ENCODE data around the gene DAPK1. TPM values are rescaled to one million over a fixed set of nuclear protein-coding genes. Genes with fewer than 3 reads are reported as not detected.

DAPK1 gene
- total and polyA plus RNA-seq, 8 donors: 78.2 to 242 (median 215) TPM

DNA sequence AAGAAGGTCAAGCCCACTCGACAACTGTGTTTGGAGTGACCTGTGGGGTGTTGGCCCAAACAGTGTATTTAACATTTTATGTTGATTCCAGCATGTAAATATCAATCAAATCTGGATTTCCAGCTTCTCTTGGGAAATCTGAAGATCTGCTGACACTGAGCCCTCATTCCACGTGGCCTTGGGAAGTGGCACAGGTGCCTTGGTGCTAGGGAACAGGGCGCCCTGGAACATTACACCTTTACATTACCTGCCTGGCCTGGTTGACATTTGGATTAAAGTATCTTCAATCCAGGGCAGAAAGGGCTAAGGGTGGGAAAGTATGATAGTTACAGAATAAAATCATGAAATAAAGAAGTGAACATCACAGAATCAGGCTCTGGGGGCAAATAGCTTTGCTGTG lies 143.4 kb downstream of the DAPK1 start:
- Histone ChIP-seq H3K27me3 (no peaks in the 10 kb centered on the region), H3K36me3 (peaks cover 0 to 26% of the 10 kb centered on the region in 2 donors), H3K4me3 (no peak overlapping the region), H3K9me3 (no peaks in the 10 kb centered on the region), H3K27ac (no peak overlapping the region), H3K4me1 (peaks cover 7 to 30% of the 10 kb centered on the region in 2 donors)
- TF ChIP-seq, protein P1, sequence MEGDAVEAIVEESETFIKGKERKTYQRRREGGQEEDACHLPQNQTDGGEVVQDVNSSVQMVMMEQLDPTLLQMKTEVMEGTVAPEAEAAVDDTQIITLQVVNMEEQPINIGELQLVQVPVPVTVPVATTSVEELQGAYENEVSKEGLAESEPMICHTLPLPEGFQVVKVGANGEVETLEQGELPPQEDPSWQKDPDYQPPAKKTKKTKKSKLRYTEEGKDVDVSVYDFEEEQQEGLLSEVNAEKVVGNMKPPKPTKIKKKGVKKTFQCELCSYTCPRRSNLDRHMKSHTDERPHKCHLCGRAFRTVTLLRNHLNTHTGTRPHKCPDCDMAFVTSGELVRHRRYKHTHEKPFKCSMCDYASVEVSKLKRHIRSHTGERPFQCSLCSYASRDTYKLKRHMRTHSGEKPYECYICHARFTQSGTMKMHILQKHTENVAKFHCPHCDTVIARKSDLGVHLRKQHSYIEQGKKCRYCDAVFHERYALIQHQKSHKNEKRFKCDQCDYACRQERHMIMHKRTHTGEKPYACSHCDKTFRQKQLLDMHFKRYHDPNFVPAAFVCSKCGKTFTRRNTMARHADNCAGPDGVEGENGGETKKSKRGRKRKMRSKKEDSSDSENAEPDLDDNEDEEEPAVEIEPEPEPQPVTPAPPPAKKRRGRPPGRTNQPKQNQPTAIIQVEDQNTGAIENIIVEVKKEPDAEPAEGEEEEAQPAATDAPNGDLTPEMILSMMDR (IDR thresholded peaks at IDR 0.05): no peak
- intact Hi-C loops (cut with DNase I): no loop called here
- DNase-seq (no peak), ATAC-seq (no peak)

DNA sequence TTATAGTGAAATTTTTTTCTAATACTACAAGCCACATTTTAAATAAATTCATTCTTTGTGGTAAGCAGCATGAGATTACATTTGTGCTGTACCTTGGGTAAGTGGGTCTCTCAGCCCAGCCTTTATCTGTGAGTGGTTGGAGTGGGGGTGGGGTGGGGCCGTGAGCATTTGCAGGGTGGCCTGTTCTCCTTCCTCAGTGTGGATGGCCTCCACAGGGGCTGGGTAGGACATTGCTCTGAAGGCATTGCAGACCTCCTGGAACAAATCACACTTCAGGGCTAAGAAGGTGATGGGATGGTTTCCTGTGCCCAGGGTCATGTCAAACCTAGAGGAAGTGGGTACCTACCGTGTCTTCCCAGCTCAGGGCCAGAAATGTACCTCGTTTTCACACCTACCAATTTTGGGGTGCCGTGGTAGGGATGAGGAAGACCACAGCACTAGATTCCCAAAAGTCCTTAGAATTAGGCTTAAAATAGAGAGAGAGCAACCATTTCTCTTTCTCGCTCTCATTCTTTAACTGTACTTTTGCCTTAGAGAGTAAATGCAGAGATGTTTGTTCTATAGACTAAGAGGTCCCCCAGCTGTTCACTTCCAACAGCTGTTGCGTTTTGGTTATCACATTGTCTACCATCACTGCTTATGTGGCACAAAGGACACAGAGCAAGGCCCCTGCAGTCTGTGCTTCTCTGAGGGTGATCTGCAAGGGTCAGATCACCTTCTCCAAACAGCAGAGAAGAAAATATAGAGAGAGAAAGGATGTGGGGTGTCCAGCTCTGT lies 144.9 kb downstream of the DAPK1 start:
- TF ChIP-seq, protein P1 (IDR thresholded peaks at IDR 0.05): no peak
- DNase-seq (peak in 2 of 4 donors; percentile 68 to 72), ATAC-seq (peak; percentile 42)
- Histone ChIP-seq H3K4me1 (peaks cover 7 to 30% of the 10 kb centered on the region in 2 donors), H3K36me3 (peaks cover 0 to 40% of the 10 kb centered on the region in 2 donors), H3K27me3 (no peaks in the 10 kb centered on the region), H3K9me3 (no peaks in the 10 kb centered on the region), H3K27ac (peak overlapping the region in 1 of 2 donors; percentile 13), H3K4me3 (no peak overlapping the region)
- intact Hi-C loops (cut with DNase I): no loop called here

DNA sequence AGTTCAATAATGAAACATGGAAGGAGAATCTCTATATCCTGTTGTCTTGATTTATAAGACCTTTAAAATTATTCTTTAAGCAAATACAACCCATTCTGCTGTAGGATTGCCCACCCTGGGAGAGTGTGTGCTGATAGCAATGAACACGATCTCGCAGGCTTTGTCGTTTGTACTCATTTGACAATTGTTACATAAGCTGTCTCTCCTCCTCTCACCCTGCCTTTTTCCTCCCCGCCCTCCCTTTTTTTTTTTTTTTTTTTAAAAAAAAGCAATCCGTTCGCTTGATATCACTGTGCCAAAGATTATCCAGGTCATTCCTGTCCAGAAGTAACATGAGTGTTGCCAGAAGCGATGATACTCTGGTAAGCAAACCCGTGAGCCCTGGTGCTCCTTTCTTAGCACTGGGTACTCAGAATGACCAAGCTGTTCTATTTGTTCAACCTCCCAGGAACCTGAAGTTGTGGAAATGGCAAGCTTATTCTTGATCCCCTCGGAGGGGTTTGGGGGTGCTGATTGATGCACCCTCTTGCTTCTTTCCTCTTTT lies 145.5 kb downstream of the DAPK1 start:
- intact Hi-C loops (cut with DNase I): no loop called here
- Histone ChIP-seq H3K4me1 (peaks cover 7 to 30% of the 10 kb centered on the region in 2 donors), H3K4me3 (no peak overlapping the region), H3K27me3 (no peaks in the 10 kb centered on the region), H3K36me3 (peaks cover 0 to 47% of the 10 kb centered on the region in 2 donors), H3K9me3 (no peaks in the 10 kb centered on the region), H3K27ac (peak overlapping the region in 1 of 2 donors; percentile 13)
- DNase-seq: no peak
- TF ChIP-seq, protein P1 (IDR thresholded peaks at IDR 0.05): no peak
- ATAC-seq: peak; percentile 38

DNA sequence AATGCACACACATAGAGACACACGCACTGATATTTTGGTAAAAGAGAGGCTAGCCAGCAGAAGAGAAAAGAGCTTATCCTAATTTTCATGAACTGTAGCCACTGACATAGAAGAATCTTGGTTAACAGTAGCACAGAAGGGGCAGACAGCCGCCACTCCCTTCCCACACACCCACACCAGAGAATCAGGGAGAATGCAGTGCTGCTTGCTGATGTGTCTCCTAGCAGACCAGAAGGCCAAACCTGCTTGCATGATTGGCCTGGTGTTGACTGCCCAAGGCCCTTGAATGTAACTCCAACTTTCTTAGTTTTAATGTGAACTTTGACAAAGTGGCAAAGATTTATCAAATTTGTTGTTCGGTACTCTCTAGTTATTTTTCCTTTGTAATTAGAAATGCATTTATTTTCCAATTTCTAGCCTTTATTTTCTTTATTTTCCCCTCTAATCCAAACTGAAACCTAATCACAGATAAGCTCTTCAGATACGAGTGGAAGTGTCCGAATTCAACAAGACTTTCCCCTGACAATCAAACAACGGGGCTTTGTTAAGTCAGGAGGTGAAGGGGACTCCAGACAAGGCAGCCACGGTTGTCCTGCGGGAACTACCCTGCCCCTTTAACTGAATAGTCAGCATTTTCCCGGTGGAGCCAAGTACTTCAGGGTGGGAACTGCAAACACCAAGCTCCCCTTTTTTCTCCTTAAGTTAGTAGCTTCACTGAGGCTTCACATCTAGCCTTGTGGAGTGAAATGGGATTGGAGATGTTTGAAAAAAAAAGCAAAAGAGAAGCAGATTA lies 146.3 kb downstream of the DAPK1 start:
- Histone ChIP-seq H3K27me3 (no peaks in the 10 kb centered on the region), H3K4me1 (peaks cover 7 to 30% of the 10 kb centered on the region in 2 donors), H3K4me3 (no peak overlapping the region), H3K36me3 (peaks cover 0 to 54% of the 10 kb centered on the region in 2 donors), H3K9me3 (no peaks in the 10 kb centered on the region), H3K27ac (no peak overlapping the region)
- intact Hi-C loops (cut with DNase I): no loop called here
- peak; percentile 21 for ATAC-seq
- no peak for DNase-seq
- TF ChIP-seq, protein P1 (IDR thresholded peaks at IDR 0.05): no peak

DNA sequence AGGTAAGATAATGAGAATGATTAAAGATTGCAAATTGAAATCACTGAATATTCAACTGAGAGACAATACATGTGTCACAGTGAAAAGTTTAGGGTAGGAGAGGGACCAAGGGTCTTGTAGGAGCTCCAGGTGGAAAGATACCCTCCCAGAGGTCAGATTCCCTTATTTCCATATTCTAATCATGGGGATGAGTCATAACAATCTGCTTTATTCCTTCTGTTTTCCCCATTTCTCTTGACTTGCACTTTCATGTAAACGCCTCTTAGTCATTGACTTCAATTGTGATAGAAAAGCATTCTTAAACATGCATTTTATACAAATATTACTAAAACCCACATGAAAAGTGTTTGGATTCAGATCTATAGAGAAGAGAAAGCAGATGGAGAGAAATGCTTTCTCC lies 147.0 kb downstream of the DAPK1 start:
- peaks cover 0 to 61% of the 10 kb centered on the region in 2 donors for H3K36me3 ChIP-seq
- no peak for ATAC-seq
- intact Hi-C loops (cut with DNase I): no loop called here
- no peak overlapping the region for H3K4me3 ChIP-seq
- no peaks in the 10 kb centered on the region for H3K9me3 ChIP-seq
- no peak overlapping the region for H3K27ac ChIP-seq
- TF ChIP-seq, protein P1 (IDR thresholded peaks at IDR 0.05): no peak
- no peak for DNase-seq
- no peaks in the 10 kb centered on the region for H3K27me3 ChIP-seq
- peaks cover 7 to 30% of the 10 kb centered on the region in 2 donors for H3K4me1 ChIP-seq
